K562 (cell line): ENCODE data around the gene NCMAP. TPM values are rescaled to one million over a fixed set of nuclear protein-coding genes. Genes with fewer than 3 reads are reported as not detected.

ENCODE experiments used
- ATAC-seq: fragments of 200-7000 bp; cut with Tn5 transposase; 3 replicates; pipeline ENCODE4 v1.9.1; 2020; ENCODE audit warnings: moderate library complexity
- BruUV-seq: library from RNA; stranded (reverse); fragments of 400-500 nt; replicated peaks from 2 replicates; lab custom pipeline; 2021; lab: Mats Ljungman, UMichigan
- CTCF ChIA-PET: fragments of 300-600 bp; formaldehyde crosslinking; extraction: SDS; loops from one replicate; lab custom pipeline; 2021; ENCODE audit warnings: low intra/inter-chr PET ratio; lab: Yijun Ruan, JAX
- POLR2A ChIA-PET: fragments of 300-600, 350-650 bp; sonication (Branson Sonifier 250); formaldehyde crosslinking; extraction: SDS; loops from one replicate; lab custom pipeline; 2021; ENCODE audit warnings: antibody characterized with exemption, inconsistent platforms; lab: Yijun Ruan, JAX
- DNase-seq, 4 experiments: peaks; one replicate each; pipeline versions ENCODE4 v3.0.0 to v3.0.0-alpha.2; 2011 to 2018; ENCODE audit warnings: low spot score in 3 of 4, mixed read lengths in 3 of 4; ENCODE audit errors: extremely low read depth in 1 of 4
- FAIRE-seq: peaks from 2 replicates; lab custom pipeline; 2011; peaks lifted over from hg19 to GRCh38; lab: Jason Lieb, UNC
- H2AFZ ChIP-seq: 2 replicates; pipeline ENCODE4 v1.6.0; 2011; ENCODE audit warnings: low read depth, low read length, control low read depth, inconsistent platforms
- H3K27ac ChIP-seq: fragments of 200-600 bp; 3 replicates; pipeline ENCODE4 v1.8.0; 2011; ENCODE audit warnings: low read depth, mild to moderate bottlenecking, control low read depth, inconsistent platforms, low read length, moderate library complexity, mixed read lengths; ENCODE audit errors: extremely low read depth
- H3K27me3 ChIP-seq, 2 experiments: fragments of 300-600 bp in 1 of 2; 2 replicates in 1 of 2; 3 replicates in 1 of 2; pipeline versions ENCODE4 v1.6.0 to v1.8.0; 2011; ENCODE audit warnings: inconsistent platforms in 2 of 2, low read length in 2 of 2, mild to moderate bottlenecking in 1 of 2, mixed read lengths in 1 of 2, moderate library complexity in 1 of 2; ENCODE audit not compliant: control insufficient read depth in 2 of 2, insufficient read depth in 2 of 2
- H3K36me3 ChIP-seq: fragments of 300-600 bp; 3 replicates; pipeline ENCODE4 v1.8.0; 2011; ENCODE audit warnings: mild to moderate bottlenecking, low read length, inconsistent platforms; ENCODE audit not compliant: control insufficient read depth, insufficient read depth
- H3K4me1 ChIP-seq, 2 experiments: fragments of 200-600 bp in 1 of 2; replicated peaks in 1 of 2; 2 replicates in 1 of 2; 3 replicates in 1 of 2; pipeline versions ENCODE4 v1.5.1 to v1.8.0; 2011; ENCODE audit warnings: inconsistent platforms in 2 of 2, low read length in 2 of 2, mild to moderate bottlenecking in 1 of 2, mixed read lengths in 1 of 2, moderate library complexity in 1 of 2; ENCODE audit not compliant: control insufficient read depth in 2 of 2, insufficient read depth in 2 of 2
- H3K4me2 ChIP-seq: 2 replicates; pipeline ENCODE4 v1.6.1; 2011; ENCODE audit warnings: low read length, control low read depth, inconsistent platforms, mixed read lengths; ENCODE audit not compliant: insufficient read depth
- H3K4me3 ChIP-seq: fragments of 200-600 bp; sonication (generic), shearing (Covaris generic); 2 replicates; pipeline ENCODE4 v1.5.1; 2016; ENCODE audit warnings: control low read depth, inconsistent platforms
- H3K79me2 ChIP-seq: fragments of 200-600 bp; 3 replicates; pipeline ENCODE4 v1.8.0; 2011; ENCODE audit warnings: low read length, inconsistent platforms; ENCODE audit not compliant: control insufficient read depth, insufficient read depth
- H3K9ac ChIP-seq, 2 experiments: 2 replicates each; pipeline versions ENCODE4 v1.6.0 to v1.6.1; 2011; ENCODE audit warnings: low read depth in 2 of 2, low read length in 2 of 2, control low read depth in 1 of 2, inconsistent platforms in 1 of 2, mild to moderate bottlenecking in 1 of 2, mixed read lengths in 1 of 2; ENCODE audit not compliant: insufficient read depth in 1 of 2
- H3K9me1 ChIP-seq: one replicate; pipeline ENCODE4 v1.6.0; 2011; ENCODE audit warnings: inconsistent platforms, mild to moderate bottlenecking, low read length, moderate library complexity; ENCODE audit not compliant: control insufficient read depth, insufficient read depth
- H3K9me3 ChIP-seq: replicated peaks from 2 replicates; pipeline ENCODE4 v1.5.1; 2011; ENCODE audit warnings: low read depth, low read length, inconsistent platforms; ENCODE audit not compliant: control insufficient read depth, insufficient read depth
- H4K20me1 ChIP-seq: replicated peaks from 2 replicates; pipeline ENCODE4 v1.6.1; 2011; ENCODE audit warnings: low read length, inconsistent platforms, mixed read lengths; ENCODE audit not compliant: control insufficient read depth, insufficient read depth
- CLOCK ChIP-seq: fragments of 250-450 bp; sonication (Bioruptor Pico); IDR thresholded peaks from 2 replicates; pipeline ENCODE4 v1.4.0; 2020; ENCODE audit warnings: mild to moderate bottlenecking, moderate library complexity, borderline replicate concordance
- E2F8 ChIP-seq: fragments of 450-650 bp; IDR thresholded peaks from 2 replicates; pipeline ENCODE4 v1.7.1; 2018; ENCODE audit warnings: mild to moderate bottlenecking, low read depth; ENCODE audit not compliant: partially characterized antibody
- GATAD2A ChIP-seq: fragments of 450-650 bp; IDR thresholded peaks from 2 replicates; pipeline ENCODE4 v1.6.1; 2017
- GATAD2B ChIP-seq: fragments of 450-650 bp; IDR thresholded peaks from 2 replicates; pipeline ENCODE4 v1.6.1; 2017; ENCODE audit warnings: mild to moderate bottlenecking, borderline replicate concordance
- MAX ChIP-seq: sonication (generic); formaldehyde crosslinking; IDR thresholded peaks from 2 replicates; pipeline ENCODE4 v1.9.0; 2022; ENCODE audit warnings: mild to moderate bottlenecking, missing genetic modification reagents
- MNT ChIP-seq, 2 experiments: fragments of 450-650 bp; conservative IDR thresholded peaks; 2 replicates each; pipeline ENCODE4 v1.6.1; 2017; ENCODE audit warnings: mild to moderate bottlenecking in 2 of 2, moderate library complexity in 2 of 2
- SMARCA5 ChIP-seq: fragments of 450-650 bp; IDR thresholded peaks from 2 replicates; pipeline ENCODE4 v1.6.1; 2016
- STAG1 ChIP-seq: sonication (generic); formaldehyde crosslinking; IDR thresholded peaks from 2 replicates; pipeline ENCODE4 v1.5.0; 2020; ENCODE audit warnings: missing genetic modification reagents, borderline replicate concordance
- TRIM25 ChIP-seq: fragments of 450-650 bp; IDR thresholded peaks from 2 replicates; pipeline ENCODE4 v1.7.0; 2016; ENCODE audit warnings: borderline replicate concordance
- ZNF121 ChIP-seq: sonication (generic); formaldehyde crosslinking; conservative IDR thresholded peaks from 2 replicates; pipeline ENCODE4 v1.8.0; 2022; ENCODE audit warnings: missing genetic modification reagents
- ZNF174 ChIP-seq: fragments of 250-450 bp; sonication (Bioruptor Pico); IDR thresholded peaks from 2 replicates; pipeline ENCODE4 v1.4.0; 2020; ENCODE audit warnings: mild to moderate bottlenecking
- ZNF217 ChIP-seq: sonication (generic); formaldehyde crosslinking; IDR thresholded peaks from 2 replicates; pipeline ENCODE4 v1.8.0; 2022; ENCODE audit warnings: mild to moderate bottlenecking, missing genetic modification reagents
- ZNF668 ChIP-seq: fragments of 250-450 bp; sonication (Bioruptor Pico); IDR thresholded peaks from 2 replicates; pipeline ENCODE4 v1.8.0; 2022; ENCODE audit warnings: mild to moderate bottlenecking, inconsistent platforms
- WGBS: fragments of 100-300 bp; shearing (Covaris generic); methylation state at CpG from one replicate; pipeline ENCODE4 v1.1.6; 2016; ENCODE audit warnings: low coverage, mixed read lengths; ENCODE audit not compliant: insufficient coverage; ENCODE audit errors: missing lambda C conversion rate; 5-methylcytosine and 5-hydroxymethylcytosine counted together
- in situ Hi-C: fragments of 300-500 bp; cut with MboI; formaldehyde crosslinking; loops from 4 replicates; pipeline ENCODE4 v1.15.0; 2018; ENCODE audit warnings: inconsistent platforms, mixed read lengths
- intact Hi-C: fragments of 100-400 bp; cut with micrococcal nuclease; formaldehyde crosslinking; loops from 2 replicates; pipeline ENCODE4 v1.14.2; 2022
- polyA plus RNA-seq, 8 experiments: library from polyadenylated mRNA; depleted of rRNA in 4 of 8; stranded (reverse) in 5 of 8; unstranded in 3 of 8; fragments of >200 nt; fragmentation: Nextera tagmentation in 2 of 8; fragmentation: Illumina TruSeq in 1 of 8; extraction: Ambion mirVana in 2 of 8; extraction: Trizol in 1 of 8; gene quantifications; 2 replicates each; pipeline versions ENCODE4 v1.2.1 to v1.2.3, GENCODE V29; 2011 to 2014; ENCODE audit warnings: inconsistent platforms in 1 of 8, missing spikeins in 1 of 8
- total RNA-seq, 7 experiments: library from RNA; depleted of rRNA in 6 of 7; stranded (reverse); fragments of >200 nt in 6 of 7; fragmentation: Illumina TruSeq in 2 of 7; extraction: Trizol in 2 of 7; gene quantifications; 2 replicates each; pipeline versions ENCODE4 v1.2.1 to v1.2.3, GENCODE V29; 2011 to 2021; ENCODE audit warnings: low replicate concordance in 1 of 7

Gene NCMAP
- total and polyA plus RNA-seq, 9 of the 15 experiments (the other 6 are each of a cell fraction or from before 2014, with no cell fraction given): 0.03 TPM; not detected in 8

GRCh38 chr1:24632832-24633175 is 76.9 kb downstream of the NCMAP start:
- no peak overlapping the region for H3K4me3 ChIP-seq
- ATAC-seq (no peak), DNase-seq (no peak), FAIRE-seq (no peak)
- H3K9me1 ChIP-seq: no peaks in the 10 kb centered on the region
- H3K27me3 ChIP-seq: peaks cover 24 to 36% of the 10 kb centered on the region in 2 experiments
- H3K4me1 ChIP-seq: no peaks in the 10 kb centered on the region
- no peak for TF ChIP-seq ZNF174 (CRISPR knock-in tag)
- TF ChIP-seq STAG1 (CRISPR knock-in tag): no peak
- no peak for TF ChIP-seq MNT (conservative IDR thresholded peaks at IDR 0.05)
- TF ChIP-seq ZNF121 (CRISPR knock-in tag): no peak
- no peak for TF ChIP-seq CLOCK (CRISPR knock-in tag)
- no peak for TF ChIP-seq GATAD2B
- no peak for TF ChIP-seq SMARCA5
- no peak for TF ChIP-seq E2F8
- TF ChIP-seq GATAD2A: no peak
- TF ChIP-seq ZNF668 (CRISPR knock-in tag): no peak
- no peak for TF ChIP-seq ZNF217 (CRISPR knock-in tag)
- no peak for TF ChIP-seq MAX
- TF ChIP-seq TRIM25: no peak
- no peak overlapping the region for H3K4me2 ChIP-seq
- H2AFZ ChIP-seq: no peak overlapping the region
- ChIA-PET CTCF (interaction anchor here (1.0 kb wide), 1 partner anchor 241 kb away, joined by 3 read pairs; no protein-coding TSS in a partner anchor), POLR2A (interaction anchor here (0.6 to 2.3 kb wide), 2 partner anchors 9 to 59 kb away, joined by 4 to 13 read pairs; no protein-coding TSS in a partner anchor)
- no peaks in the 10 kb centered on the region for H3K9me3 ChIP-seq
- no peak overlapping the region for H3K9ac ChIP-seq
- intact Hi-C loops (no loop called here), in situ Hi-C loops (loop anchor here (10.0 kb wide), 1 partner anchor 428 kb away; no protein-coding TSS in a partner anchor)
- no peak overlapping the region for H3K27ac ChIP-seq
- 14% methylated on average over 1 of the region's 1 CpG for WGBS
- no peaks in the 10 kb centered on the region for H3K36me3 ChIP-seq
- no peaks in the 10 kb centered on the region for H4K20me1 ChIP-seq
- no TSS peak for BruUV-seq
- H3K79me2 ChIP-seq: no peaks in the 10 kb centered on the region
